ENCODE results near the gene PXN. TPM values are rescaled to one million over a fixed set of nuclear protein-coding genes. Genes with fewer than 3 reads are reported as not detected.

PXN gene
- total and polyA plus RNA-seq, 4 donors = 6.0 to 13.1 (median 12.3) TPM

DNA sequence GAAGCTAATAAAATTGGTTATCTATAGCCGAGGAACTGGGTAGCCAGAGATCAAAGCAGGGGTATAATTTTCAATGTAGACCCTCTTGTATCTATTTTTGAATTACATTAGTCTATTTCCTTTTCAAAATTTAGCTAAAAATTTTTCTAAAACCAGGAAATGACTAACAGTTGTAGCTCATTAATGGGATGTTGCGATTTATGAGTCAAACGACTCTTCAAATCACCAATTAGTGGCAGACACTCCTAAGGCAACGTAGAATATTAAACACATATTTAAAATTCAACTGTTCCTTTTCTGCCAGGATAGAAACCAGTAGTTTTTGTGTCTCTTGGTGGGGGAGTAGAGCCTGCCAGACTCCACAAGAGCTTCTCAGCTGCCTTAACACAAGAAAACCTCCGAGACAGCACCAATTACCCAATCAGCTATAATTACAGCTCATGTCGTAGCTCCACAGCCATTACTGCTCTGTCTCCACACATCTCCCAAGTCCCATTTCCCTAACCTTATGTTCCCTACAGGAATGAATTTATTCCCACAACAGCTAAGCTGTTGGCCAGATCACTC, 97.9 kb downstream of the PXN start:
- Histone ChIP-seq H3K4me3 (ENCODE audit: low read depth in 1 of 3, low read length in 3 of 3) (no peak overlapping the region), H3K4me1 (ENCODE audit: control insufficient read depth in 4 of 4, insufficient read depth in 4 of 4, low read length in 3 of 4) (peaks cover 0 to 11% (median 7%) of the 10 kb centered on the region in 4 donors), H3K9me3 (ENCODE audit: control insufficient read depth in 4 of 4, low read length in 3 of 4) (no peaks in the 10 kb centered on the region), H3K27ac (ENCODE audit: low read depth in 1 of 2, low read length in 2 of 2) (no peak overlapping the region), H3K36me3 (ENCODE audit: control insufficient read depth in 4 of 4, insufficient read depth in 3 of 4, low read depth in 1 of 4, low read length in 3 of 4) (peaks cover 11 to 70% (median 35%) of the 10 kb centered on the region in 4 donors), H3K9ac (ENCODE audit: low read depth in 1 of 2, low read length in 2 of 2) (no peak overlapping the region), H3K27me3 (ENCODE audit: control insufficient read depth in 4 of 4, insufficient read depth in 4 of 4, low read length in 3 of 4) (no peaks in the 10 kb centered on the region)
- 93% methylated on average over 6 of the region's 6 CpGs for WGBS
- TF ChIP-seq RXRA (IDR thresholded peaks at IDR 0.05) (no peak), HNF4G (IDR thresholded peaks at IDR 0.05) (no peak), FOXA2 (IDR thresholded peaks at IDR 0.05) (no peak), JUND (IDR thresholded peaks at IDR 0.05) (no peak), HNF4A (conservative IDR thresholded peaks at IDR 0.05) (no peak), GABPA (IDR thresholded peaks at IDR 0.05 in 1 of 2, conservative IDR thresholded peaks at IDR 0.05 in 1 of 2) (no peak), SP1 (IDR thresholded peaks at IDR 0.05) (no peak), RAD21 (IDR thresholded peaks at IDR 0.05) (no peak), FOXA1 (IDR thresholded peaks at IDR 0.05) (no peak)
- TF ChIP-seq, protein P1, sequence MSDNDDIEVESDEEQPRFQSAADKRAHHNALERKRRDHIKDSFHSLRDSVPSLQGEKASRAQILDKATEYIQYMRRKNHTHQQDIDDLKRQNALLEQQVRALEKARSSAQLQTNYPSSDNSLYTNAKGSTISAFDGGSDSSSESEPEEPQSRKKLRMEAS (IDR thresholded peaks at IDR 0.05) = no peak
- TF ChIP-seq, protein P2, sequence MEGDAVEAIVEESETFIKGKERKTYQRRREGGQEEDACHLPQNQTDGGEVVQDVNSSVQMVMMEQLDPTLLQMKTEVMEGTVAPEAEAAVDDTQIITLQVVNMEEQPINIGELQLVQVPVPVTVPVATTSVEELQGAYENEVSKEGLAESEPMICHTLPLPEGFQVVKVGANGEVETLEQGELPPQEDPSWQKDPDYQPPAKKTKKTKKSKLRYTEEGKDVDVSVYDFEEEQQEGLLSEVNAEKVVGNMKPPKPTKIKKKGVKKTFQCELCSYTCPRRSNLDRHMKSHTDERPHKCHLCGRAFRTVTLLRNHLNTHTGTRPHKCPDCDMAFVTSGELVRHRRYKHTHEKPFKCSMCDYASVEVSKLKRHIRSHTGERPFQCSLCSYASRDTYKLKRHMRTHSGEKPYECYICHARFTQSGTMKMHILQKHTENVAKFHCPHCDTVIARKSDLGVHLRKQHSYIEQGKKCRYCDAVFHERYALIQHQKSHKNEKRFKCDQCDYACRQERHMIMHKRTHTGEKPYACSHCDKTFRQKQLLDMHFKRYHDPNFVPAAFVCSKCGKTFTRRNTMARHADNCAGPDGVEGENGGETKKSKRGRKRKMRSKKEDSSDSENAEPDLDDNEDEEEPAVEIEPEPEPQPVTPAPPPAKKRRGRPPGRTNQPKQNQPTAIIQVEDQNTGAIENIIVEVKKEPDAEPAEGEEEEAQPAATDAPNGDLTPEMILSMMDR (IDR thresholded peaks at IDR 0.05; ENCODE audit: low read depth, low read length, missing input control) = no peak
- TF ChIP-seq, protein P3, sequence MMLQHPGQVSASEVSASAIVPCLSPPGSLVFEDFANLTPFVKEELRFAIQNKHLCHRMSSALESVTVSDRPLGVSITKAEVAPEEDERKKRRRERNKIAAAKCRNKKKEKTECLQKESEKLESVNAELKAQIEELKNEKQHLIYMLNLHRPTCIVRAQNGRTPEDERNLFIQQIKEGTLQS (IDR thresholded peaks at IDR 0.05) = no peak
- no peak for DNase-seq (ENCODE audit: low spot score)

DNA sequence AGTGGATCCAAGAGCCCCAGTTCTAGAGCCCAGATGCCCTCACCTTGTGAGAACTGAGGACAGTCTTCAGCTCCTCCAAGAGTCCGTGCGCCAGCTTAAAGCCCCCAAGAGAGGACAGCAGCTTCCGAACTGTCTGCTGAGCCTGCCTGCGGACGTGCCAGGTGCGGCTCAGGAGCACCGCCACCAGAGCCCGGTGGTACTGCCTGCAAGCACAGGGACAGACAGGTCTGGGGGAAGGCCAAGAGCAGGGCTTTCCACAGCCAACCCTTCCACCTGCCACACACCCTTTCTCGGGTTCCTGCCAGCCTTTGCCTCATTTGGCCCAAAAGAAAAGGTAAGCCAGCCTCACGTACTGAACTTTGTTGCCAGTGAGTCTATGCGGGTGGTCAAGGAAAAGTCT, 101.2 kb downstream of the PXN start:
- Histone ChIP-seq H3K27me3 (ENCODE audit: control insufficient read depth in 4 of 4, insufficient read depth in 4 of 4, low read length in 3 of 4) (no peaks in the 10 kb centered on the region), H3K9ac (ENCODE audit: low read depth in 1 of 2, low read length in 2 of 2) (no peak overlapping the region), H3K4me1 (ENCODE audit: control insufficient read depth in 4 of 4, insufficient read depth in 4 of 4, low read length in 3 of 4) (peaks cover 0 to 11% (median 9%) of the 10 kb centered on the region in 4 donors), H3K36me3 (ENCODE audit: control insufficient read depth in 4 of 4, insufficient read depth in 3 of 4, low read depth in 1 of 4, low read length in 3 of 4) (peaks cover 15 to 75% (median 46%) of the 10 kb centered on the region in 4 donors), H3K9me3 (ENCODE audit: control insufficient read depth in 4 of 4, low read length in 3 of 4) (no peaks in the 10 kb centered on the region), H3K4me3 (ENCODE audit: low read depth in 1 of 3, low read length in 3 of 3) (no peak overlapping the region), H3K27ac (ENCODE audit: low read depth in 1 of 2, low read length in 2 of 2) (no peak overlapping the region)
- no peak for DNase-seq (ENCODE audit: low spot score)
- 93% methylated on average over 11 of the region's 11 CpGs for WGBS
- TF ChIP-seq SP1 (IDR thresholded peaks at IDR 0.05) (no peak), RAD21 (IDR thresholded peaks at IDR 0.05) (no peak)
- TF ChIP-seq, protein P4, sequence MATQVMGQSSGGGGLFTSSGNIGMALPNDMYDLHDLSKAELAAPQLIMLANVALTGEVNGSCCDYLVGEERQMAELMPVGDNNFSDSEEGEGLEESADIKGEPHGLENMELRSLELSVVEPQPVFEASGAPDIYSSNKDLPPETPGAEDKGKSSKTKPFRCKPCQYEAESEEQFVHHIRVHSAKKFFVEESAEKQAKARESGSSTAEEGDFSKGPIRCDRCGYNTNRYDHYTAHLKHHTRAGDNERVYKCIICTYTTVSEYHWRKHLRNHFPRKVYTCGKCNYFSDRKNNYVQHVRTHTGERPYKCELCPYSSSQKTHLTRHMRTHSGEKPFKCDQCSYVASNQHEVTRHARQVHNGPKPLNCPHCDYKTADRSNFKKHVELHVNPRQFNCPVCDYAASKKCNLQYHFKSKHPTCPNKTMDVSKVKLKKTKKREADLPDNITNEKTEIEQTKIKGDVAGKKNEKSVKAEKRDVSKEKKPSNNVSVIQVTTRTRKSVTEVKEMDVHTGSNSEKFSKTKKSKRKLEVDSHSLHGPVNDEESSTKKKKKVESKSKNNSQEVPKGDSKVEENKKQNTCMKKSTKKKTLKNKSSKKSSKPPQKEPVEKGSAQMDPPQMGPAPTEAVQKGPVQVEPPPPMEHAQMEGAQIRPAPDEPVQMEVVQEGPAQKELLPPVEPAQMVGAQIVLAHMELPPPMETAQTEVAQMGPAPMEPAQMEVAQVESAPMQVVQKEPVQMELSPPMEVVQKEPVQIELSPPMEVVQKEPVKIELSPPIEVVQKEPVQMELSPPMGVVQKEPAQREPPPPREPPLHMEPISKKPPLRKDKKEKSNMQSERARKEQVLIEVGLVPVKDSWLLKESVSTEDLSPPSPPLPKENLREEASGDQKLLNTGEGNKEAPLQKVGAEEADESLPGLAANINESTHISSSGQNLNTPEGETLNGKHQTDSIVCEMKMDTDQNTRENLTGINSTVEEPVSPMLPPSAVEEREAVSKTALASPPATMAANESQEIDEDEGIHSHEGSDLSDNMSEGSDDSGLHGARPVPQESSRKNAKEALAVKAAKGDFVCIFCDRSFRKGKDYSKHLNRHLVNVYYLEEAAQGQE (IDR thresholded peaks at IDR 0.05) = no peak
